IPS-NIHi7 (cell line): ENCODE measurements around the gene TRMT2B.
A peak's percentile ranks its signal among the peaks of the same experiment; 100 is the strongest.
"Not testable (repeated sequence)": the region's sequence is repeated elsewhere in the genome, so short reads cannot be mapped to it uniquely, and the experiment has no call there.

ENCODE experiments used
- DNase-seq: peaks from one replicate; pipeline ENCODE4 v3.0.0; 2012; ENCODE audit warnings: mixed read lengths; ENCODE audit errors: extremely low spot score

The TRMT2B gene

GRCh38 chrX:100999451-100999850, 52.5 kb downstream of the TRMT2B start:
- no peak for DNase-seq

GRCh38 chrX:100995469-100995868, 56.4 kb downstream of the TRMT2B start:
- DNase-seq, result peak; percentile 13

GRCh38 chrX:100994352-100995281, 57.3 kb downstream of the TRMT2B start:
- no peak for DNase-seq

GRCh38 chrX:100990139-100990538, 61.8 kb downstream of the TRMT2B start:
- DNase-seq, result no peak

- no peak for DNase-seq
Observed at GRCh38 chrX:100984818-100985217, 67.1 kb downstream of the TRMT2B start.

GRCh38 chrX:100981498-100981845, 70.4 kb downstream of the TRMT2B start:
- DNase-seq, result not testable (repeated sequence)

GRCh38 chrX:100980608-100981497, 71.1 kb downstream of the TRMT2B start:
- DNase-seq, result no peak

- DNase-seq, result no peak
Observed at GRCh38 chrX:100979881-100980607, 71.9 kb downstream of the TRMT2B start.

- no peak for DNase-seq
Observed at GRCh38 chrX:100976211-100976610, 75.7 kb downstream of the TRMT2B start.

- no peak for DNase-seq
Observed at GRCh38 chrX:100975212-100975611, 76.7 kb downstream of the TRMT2B start.

GRCh38 chrX:100973411-100973810, 78.5 kb downstream of the TRMT2B start:
- DNase-seq, result no peak

- DNase-seq, result no peak
Observed at GRCh38 chrX:100969936-100970335, 82.0 kb downstream of the TRMT2B start.

- DNase-seq, result no peak
Observed at GRCh38 chrX:100969408-100969807, 82.5 kb downstream of the TRMT2B start, which contains the start of gene ARL13A. ARL13A (plus strand) TSS chrX:100969708; CDS start chrX:100973690, 3,982 bp downstream.

GRCh38 chrX:100964362-100964761, 87.5 kb downstream of the TRMT2B start:
- DNase-seq, result no peak

GRCh38 chrX:100962811-100963210, 89.1 kb downstream of the TRMT2B start:
- DNase-seq, result no peak
